Esophagus squamous epithelium (tissue), 5 donors: Measurements from ENCODE around the gene SPATA22. TPM values are rescaled to one million over a fixed set of nuclear protein-coding genes. Genes with fewer than 3 reads are reported as not detected.
"Not testable (repeated sequence)": the region's sequence is repeated elsewhere in the genome, so short reads cannot be mapped to it uniquely, and the experiment has no call there.

Experiments used
- DNase-seq: peaks from one replicate; lab custom pipeline; 2025; lab: John Stamatoyannopoulos, UW
- H3K27ac ChIP-seq, 4 donors: fragments of 200-600 bp; sonication (generic); one replicate each; pipeline ENCODE4 v1.5.1; 2016 to 2019; ENCODE audit warnings: mild to moderate bottlenecking in 1 of 4
- H3K27me3 ChIP-seq, 4 donors: fragments of 200-600 bp; sonication (generic); 1 replicate in 3 of 4; 2 replicates in 1 of 4; pipeline versions ENCODE4 v1.5.1 to v1.6.0; 2017 to 2021; ENCODE audit warnings: antibody characterized with exemption in 1 of 4
- H3K36me3 ChIP-seq, 3 donors: fragments of 200-600 bp; sonication (generic); one replicate each; pipeline ENCODE4 v1.5.1; 2016 to 2019
- H3K4me1 ChIP-seq, 3 donors: fragments of 200-600 bp; sonication (generic); one replicate each; pipeline ENCODE4 v1.5.1; 2017 to 2019
- H3K4me3 ChIP-seq, 4 donors: fragments of 200-600 bp; sonication (generic); 1 replicate in 3 of 4; 2 replicates in 1 of 4; pipeline ENCODE4 v1.5.1; 2016 to 2019; ENCODE audit warnings: mild to moderate bottlenecking in 2 of 4, moderate library complexity in 1 of 4
- H3K9me3 ChIP-seq, 3 donors: fragments of 200-600 bp; sonication (generic); one replicate each; pipeline ENCODE4 v1.5.1; 2016 to 2019
- CTCF ChIP-seq, 6 experiments: fragments of 450-650 bp in 4 of 6; fragments of 200-600 bp in 2 of 6; sonication (generic) in 2 of 6; IDR thresholded peaks; one replicate each; pipeline ENCODE4 v1.5.1; 2016 to 2019; ENCODE audit warnings: antibody characterized with exemption in 6 of 6, mild to moderate bottlenecking in 4 of 6, moderate library complexity in 4 of 6
- POLR2A ChIP-seq, 4 donors: fragments of 450-650 bp; IDR thresholded peaks; one replicate each; pipeline ENCODE4 v1.6.1; 2017; ENCODE audit warnings: antibody characterized with exemption in 4 of 4, mild to moderate bottlenecking in 4 of 4, moderate library complexity in 3 of 4
- whole genome bisulfite sequencing, 2 donors: methylation state at CpG; one replicate each; pipeline ENCODE4 v1.1.5; 2018; 5-methylcytosine and 5-hydroxymethylcytosine counted together
- intact Hi-C: fragments of 100-400 bp; cut with DNase I; formaldehyde crosslinking; loops from one replicate; pipeline ENCODE4 v1.15.0; 2022
- total RNA-seq, 4 donors: library from RNA; depleted of rRNA; stranded (reverse); fragments of >200 nt; gene quantifications; one replicate each; pipeline ENCODE4 v1.1.0, GENCODE V29; 2016
- donor health status: DM: yes; HTN: yes; CAD: no.

The SPATA22 gene
- total RNA-seq, 4 donors from 2014 or later = 0.41 TPM; not detected in 3

- no peaks in the 10 kb centered on the region for H3K27me3 ChIP-seq
- WGBS, 2 donors = 87 to 91% methylated on average over 11 of the region's 21 CpGs
- H3K27ac ChIP-seq = no peak overlapping the region
- H3K36me3 ChIP-seq = no peaks in the 10 kb centered on the region
- DNase-seq = no peak
- no peak for TF ChIP-seq POLR2A (IDR thresholded peaks at IDR 0.05)
- no peak for TF ChIP-seq CTCF (IDR thresholded peaks at IDR 0.05)
- H3K4me1 ChIP-seq = peaks cover 0 to 26% (median 0%) of the 10 kb centered on the region in 3 donors
- intact Hi-C loops = no loop called here
- no peak overlapping the region for H3K4me3 ChIP-seq
- H3K9me3 ChIP-seq = no peaks in the 10 kb centered on the region
Measured at GRCh38 chr17:3472137-3472536, 518 bp upstream of the SPATA22 start.

GRCh38 chr17:3469529-3469928, 2.1 kb downstream of the SPATA22 start:
- WGBS, 2 donors = 60 to 63% methylated on average over 5 of the region's 5 CpGs
- intact Hi-C loops = no loop called here

GRCh38 chr17:3466355-3466754, 5.3 kb downstream of the SPATA22 start:
- 58 to 74% methylated on average over 1 of the region's 1 CpG for WGBS, 2 donors
- intact Hi-C loops, DNase-seq, H3K4me3 ChIP-seq, H3K4me1 ChIP-seq, H3K27me3 ChIP-seq, H3K36me3 ChIP-seq, H3K9me3 ChIP-seq, H3K27ac ChIP-seq: not testable (repeated sequence)

More at GRCh38 chr17:3469529-3469928, 2.1 kb downstream of the SPATA22 start:
- TF ChIP-seq CTCF (IDR thresholded peaks at IDR 0.05) = no peak
- no peak for TF ChIP-seq POLR2A (IDR thresholded peaks at IDR 0.05)
- no peaks in the 10 kb centered on the region for H3K36me3 ChIP-seq
- no peak for DNase-seq
- peaks cover 0 to 9% (median 0%) of the 10 kb centered on the region in 3 donors for H3K4me1 ChIP-seq
- H3K4me3 ChIP-seq = no peak overlapping the region
- H3K27me3 ChIP-seq = no peaks in the 10 kb centered on the region
- H3K9me3 ChIP-seq = no peaks in the 10 kb centered on the region
- H3K27ac ChIP-seq = no peak overlapping the region

GRCh38 chr17:3448059-3448665, 23.5 kb downstream of the SPATA22 start:
- WGBS, 2 donors = 31 to 32% methylated on average over 2 of the region's 2 CpGs
- Histone ChIP-seq H3K9me3 (no peaks in the 10 kb centered on the region), H3K27me3 (peaks cover 0 to 3% (median 0%) of the 10 kb centered on the region in 4 donors), H3K36me3 (no peaks in the 10 kb centered on the region), H3K4me3 (no peak overlapping the region), H3K4me1 (no peaks in the 10 kb centered on the region), H3K27ac (no peak overlapping the region)
- DNase-seq = no peak
- intact Hi-C loops = no loop called here
- no peak for TF ChIP-seq POLR2A (IDR thresholded peaks at IDR 0.05)
- no peak for TF ChIP-seq CTCF (IDR thresholded peaks at IDR 0.05)

GRCh38 chr17:3447625-3448024, 24.0 kb downstream of the SPATA22 start:
- no peak for DNase-seq
- 33 to 47% methylated on average over 2 of the region's 2 CpGs for WGBS, 2 donors
- Histone ChIP-seq H3K4me1 (no peaks in the 10 kb centered on the region), H3K27ac (no peak overlapping the region), H3K27me3 (peaks cover 0 to 3% (median 0%) of the 10 kb centered on the region in 4 donors), H3K4me3 (no peak overlapping the region), H3K9me3 (no peaks in the 10 kb centered on the region), H3K36me3 (no peaks in the 10 kb centered on the region)
- intact Hi-C loops = no loop called here
- no peak for TF ChIP-seq POLR2A (IDR thresholded peaks at IDR 0.05)
- TF ChIP-seq CTCF (IDR thresholded peaks at IDR 0.05) = no peak
